Stimulated activated CD4-positive, alpha-beta T cell treated with anti-CD3 and anti-CD28 coated beads, Interleukin-4, amount 100 ng/mL, for 4 hours (primary cell): Measurements from ENCODE around the gene TMEM161A.
A peak's percentile ranks its signal among the peaks of the same experiment; 100 is the strongest.
"Not testable (repeated sequence)": the region's sequence is repeated elsewhere in the genome, so short reads cannot be mapped to it uniquely, and the experiment has no call there.

ENCODE experiments used
- DNase-seq, 2 experiments: peaks; one replicate each; pipeline ENCODE4 v3.0.0-alpha.2; 2020

The TMEM161A gene

GRCh38 chr19:19138109-19138981 lies at the start of gene TMEM161A:
Gene TMEM161A, minus strand, starts transcription at chr19:19138478. Its CDS starts 50 bp downstream, at chr19:19138428.
- DNase-seq, result peak; percentile 93 to 97

GRCh38 chr19:19186742-19187141 lies 48.5 kb upstream of the TMEM161A start:
- DNase-seq, result no peak

- peak; percentile 43 to 59 for DNase-seq
These were observed 47.8 kb upstream of the TMEM161A start for GRCh38 chr19:19185853-19186740.

GRCh38 chr19:19181488-19181998 lies 43.3 kb upstream of the TMEM161A start:
- DNase-seq, result no peak

GRCh38 chr19:19179548-19180441 lies 41.5 kb upstream of the TMEM161A start:
- DNase-seq, result no peak

GRCh38 chr19:19176950-19177349 lies 38.7 kb upstream of the TMEM161A start:
- no peak for DNase-seq

- not testable (repeated sequence) for DNase-seq
These were observed 35.0 kb upstream of the TMEM161A start for GRCh38 chr19:19173243-19173642.

GRCh38 chr19:19171821-19172532 lies 33.7 kb upstream of the TMEM161A start:
- no peak for DNase-seq

- no peak for DNase-seq
These were observed 32.8 kb upstream of the TMEM161A start for GRCh38 chr19:19170873-19171672.

GRCh38 chr19:19170053-19170872 lies 32.0 kb upstream of the TMEM161A start, which contains the start of gene MEF2B:
Gene MEF2B, minus strand, starts transcription at chr19:19170263. Its CDS starts 19,528 bp downstream, at chr19:19150735.
- DNase-seq, result peak; percentile 74 to 75

GRCh38 chr19:19169236-19170052 lies 31.2 kb upstream of the TMEM161A start:
- no peak for DNase-seq

- no peak for DNase-seq
These were observed 29.3 kb upstream of the TMEM161A start for GRCh38 chr19:19167612-19168011.

GRCh38 chr19:19165396-19165795 lies 27.1 kb upstream of the TMEM161A start:
- DNase-seq, result no peak

- no peak for DNase-seq
These were observed 24.2 kb upstream of the TMEM161A start for GRCh38 chr19:19162495-19162894.

GRCh38 chr19:19160461-19161035 lies 22.3 kb upstream of the TMEM161A start:
- no peak for DNase-seq

GRCh38 chr19:19159534-19159933 lies 21.3 kb upstream of the TMEM161A start:
- DNase-seq, result no peak

GRCh38 chr19:19157808-19158207 lies 19.5 kb upstream of the TMEM161A start:
- DNase-seq, result no peak

- DNase-seq, result no peak
These were observed 17.4 kb upstream of the TMEM161A start for GRCh38 chr19:19155495-19156219.
